CD4-positive, alpha-beta T cell treated with Interleukin-21 for 1 hour (primary cell): ENCODE measurements around the gene KCNF1.
A peak's percentile ranks its signal among the peaks of the same experiment; 100 is the strongest.

Experiments used
- DNase-seq: peaks from one replicate; pipeline ENCODE4 v3.0.0-alpha.2; 2020

The KCNF1 gene

DNA sequence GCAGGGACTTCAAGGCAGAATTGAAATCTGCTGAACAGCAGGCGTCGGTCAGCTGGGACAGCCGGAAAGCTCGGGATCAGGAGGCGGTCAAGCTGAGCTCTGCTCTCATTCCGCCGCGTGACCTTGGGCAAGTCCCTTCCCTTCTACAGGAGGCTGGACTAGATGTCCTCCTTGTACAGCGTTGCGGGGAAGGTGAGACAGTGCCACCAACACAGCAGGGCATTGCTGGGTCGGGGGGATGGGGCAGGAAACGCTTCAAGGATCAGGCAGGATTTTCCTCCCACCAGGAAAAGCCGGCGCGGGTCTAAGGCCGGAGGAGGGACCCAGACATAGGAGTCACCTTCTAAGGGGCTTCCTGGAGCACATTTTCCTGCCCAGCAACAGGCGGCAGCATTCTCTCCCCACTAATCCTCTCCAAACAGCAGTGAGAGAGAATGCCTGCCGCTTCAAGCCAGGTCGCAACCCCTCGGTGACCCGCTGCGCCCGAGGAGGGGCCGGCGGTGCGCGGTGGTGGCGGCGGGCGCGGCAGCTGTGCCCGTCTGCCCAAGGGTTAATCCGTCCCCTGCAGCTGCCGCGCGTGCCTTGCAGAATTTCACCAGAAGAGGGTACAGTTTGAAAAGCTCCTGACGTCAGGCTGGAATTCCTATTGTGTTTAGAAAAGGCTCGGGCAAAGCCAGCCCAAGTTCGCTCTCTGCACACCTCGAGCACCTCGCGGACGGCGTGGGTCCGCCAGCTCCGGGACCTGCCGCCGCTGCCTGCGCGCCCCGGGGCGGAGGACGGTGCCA lies at the start of gene KCNF1:
Gene KCNF1, plus strand, starts transcription at position 644 of the 785 bp plus-strand sequence. CDS start 493 bp downstream, outside the sequence.
- DNase-seq: no peak

DNA sequence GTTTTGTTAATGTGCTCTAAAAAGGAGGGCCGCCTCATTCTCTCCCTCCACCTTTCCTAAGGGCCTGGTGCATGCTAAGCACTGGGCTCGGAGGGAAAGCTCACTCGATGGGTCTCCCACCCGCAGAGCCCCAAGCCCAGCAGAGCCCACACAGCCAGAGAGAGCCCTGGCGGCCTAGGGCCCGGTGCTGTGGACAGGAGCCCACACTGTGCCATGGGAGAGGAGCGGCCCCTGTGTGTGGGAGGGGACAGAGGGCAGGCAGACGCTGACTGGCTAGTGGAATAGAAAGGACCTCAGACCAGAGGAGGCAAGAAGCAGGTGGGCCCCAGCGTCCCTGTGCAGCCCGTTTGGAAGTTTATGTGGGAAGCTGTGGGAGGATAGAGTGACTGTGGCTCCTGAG lies 49.4 kb upstream of the KCNF1 start:
- no peak for DNase-seq

GRCh38 chr2:10863047-10863446 lies 48.7 kb upstream of the KCNF1 start:
- no peak for DNase-seq

GRCh38 chr2:10863837-10864236 lies 47.9 kb upstream of the KCNF1 start:
- DNase-seq: peak; percentile 14

DNA sequence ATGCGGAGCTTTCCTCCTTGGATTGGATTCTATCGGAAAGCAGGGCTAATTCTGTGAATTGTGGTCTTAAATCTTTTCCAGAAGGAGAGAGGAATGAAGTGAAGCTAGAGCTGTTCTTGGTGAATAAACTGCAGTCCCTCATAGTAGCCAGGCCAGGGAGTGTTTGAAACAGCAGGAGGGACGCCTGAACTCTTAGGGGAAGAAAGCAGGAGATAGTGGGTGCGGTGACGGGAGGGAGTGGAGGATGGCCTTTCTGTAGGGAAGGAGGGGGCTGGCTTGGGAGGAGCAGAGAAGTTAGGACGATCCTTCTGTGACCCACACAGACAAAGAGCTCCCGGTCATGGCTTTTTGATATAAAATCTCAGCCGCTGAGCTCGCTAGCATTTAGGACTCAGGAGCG lies 47.5 kb upstream of the KCNF1 start:
- DNase-seq: no peak

DNA sequence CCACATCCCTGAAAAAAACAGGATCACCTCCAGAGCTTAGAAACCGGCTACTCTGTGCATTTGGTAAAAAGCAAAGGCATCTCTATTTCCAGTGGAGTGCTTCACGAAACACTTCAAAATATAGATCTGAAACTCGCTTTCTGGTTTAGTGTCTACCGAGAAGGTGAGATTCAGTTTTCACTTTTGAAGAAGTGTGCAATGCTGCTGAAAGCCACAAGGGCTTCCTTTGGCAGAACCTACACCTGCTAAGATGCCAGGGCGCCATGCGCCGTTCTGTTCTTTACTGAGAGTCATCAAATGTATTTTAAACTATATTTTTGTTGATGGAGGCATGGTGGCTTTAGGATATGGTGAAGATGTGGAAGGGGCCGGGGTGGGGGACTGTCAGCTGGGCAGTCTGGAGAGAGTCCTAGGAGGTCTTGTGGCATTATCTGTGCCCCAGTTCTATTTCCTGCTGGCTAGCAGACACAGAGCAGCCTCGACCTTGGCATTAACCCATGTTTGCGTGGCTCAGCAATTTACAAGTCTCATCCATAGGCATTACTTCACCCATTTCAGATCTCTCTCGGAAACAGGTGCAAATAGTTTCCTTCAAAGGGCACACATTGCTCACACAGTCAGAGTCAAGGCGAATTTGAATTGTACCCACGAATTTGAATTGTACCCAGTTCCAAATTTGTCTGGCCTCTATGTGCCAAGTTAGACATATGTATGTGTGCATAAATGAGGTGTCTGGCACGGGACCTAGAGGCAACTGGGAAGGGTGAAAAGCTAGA lies 46.7 kb upstream of the KCNF1 start:
- peak; percentile 15 for DNase-seq

DNA sequence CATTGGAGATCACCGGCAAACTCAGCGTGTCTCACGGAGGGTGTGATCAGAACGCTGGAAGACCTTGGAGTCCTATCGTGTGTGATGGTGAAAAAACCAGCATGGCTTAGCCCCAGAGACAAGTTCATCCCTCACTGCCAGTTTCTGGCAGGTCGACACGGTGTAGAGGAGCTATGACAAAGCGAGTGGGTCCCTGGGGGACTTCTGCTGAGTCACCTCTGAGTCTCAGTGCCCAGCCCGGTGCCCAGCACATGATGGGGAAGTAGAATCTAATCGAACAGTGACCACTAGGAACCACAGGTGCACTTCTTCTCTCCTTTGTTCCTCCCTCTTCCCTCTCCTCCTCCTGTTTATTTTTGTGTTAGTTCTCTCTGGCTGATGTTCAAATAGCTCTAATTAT lies 45.9 kb upstream of the KCNF1 start:
- DNase-seq: no peak

DNA sequence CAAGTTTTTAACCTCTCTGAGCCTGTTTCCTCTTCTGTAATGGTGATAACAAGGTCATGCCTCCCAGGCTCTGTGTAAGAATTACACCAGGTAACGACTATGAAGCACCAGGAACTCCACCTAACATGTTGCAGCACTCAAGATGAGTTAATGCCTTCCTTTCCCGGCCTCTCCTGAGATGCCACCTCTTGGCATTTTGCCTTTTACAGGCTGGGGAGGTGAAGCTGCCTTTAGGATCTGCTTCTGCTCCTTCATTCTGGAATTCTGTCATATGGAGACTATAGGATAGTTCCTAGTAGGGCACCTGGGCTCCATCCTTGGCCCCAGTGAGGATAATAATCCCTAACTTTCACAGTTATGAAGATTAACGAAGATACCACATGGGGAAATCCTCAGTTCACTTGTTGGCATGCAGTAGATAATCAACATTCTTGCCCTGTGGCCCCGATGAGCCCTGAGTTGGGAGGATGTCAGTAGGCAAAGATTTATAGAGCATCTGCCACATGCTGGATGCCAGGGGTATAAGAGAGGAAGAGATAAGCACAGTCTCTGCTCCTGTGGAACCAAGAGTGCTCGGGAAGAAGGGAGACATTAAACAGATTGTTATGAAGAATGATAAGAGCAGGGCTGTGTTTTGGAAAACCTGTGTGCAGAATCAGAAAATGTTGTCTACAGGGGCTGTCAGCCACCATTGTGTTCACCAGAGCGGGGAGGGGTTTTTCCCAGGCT lies 43.9 kb upstream of the KCNF1 start:
- DNase-seq: no peak

- no peak for DNase-seq
Observed at GRCh38 chr2:10868465-10869314, 43.0 kb upstream of the KCNF1 start.

DNA sequence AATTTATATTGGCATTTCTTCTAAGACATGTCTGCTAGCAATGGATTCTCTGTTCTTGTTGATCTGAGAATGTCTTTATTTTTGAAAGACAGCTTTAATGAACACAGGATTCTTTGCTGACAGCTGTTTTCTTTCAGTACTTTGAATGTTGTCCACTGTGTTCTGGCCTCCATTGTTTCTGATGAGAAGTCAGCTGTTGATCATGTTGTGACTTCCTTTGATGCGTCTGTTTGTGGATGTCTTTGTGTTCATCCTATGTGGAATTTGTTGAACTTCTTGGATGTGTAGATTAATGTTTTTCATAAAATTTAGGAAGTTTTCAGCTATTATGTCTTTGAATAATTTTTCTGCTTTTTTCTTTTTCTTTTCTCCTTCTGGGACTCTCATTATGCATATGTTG lies 39.8 kb upstream of the KCNF1 start:
- no peak for DNase-seq

GRCh38 chr2:10873171-10873570 lies 38.6 kb upstream of the KCNF1 start:
- DNase-seq: no peak

DNA sequence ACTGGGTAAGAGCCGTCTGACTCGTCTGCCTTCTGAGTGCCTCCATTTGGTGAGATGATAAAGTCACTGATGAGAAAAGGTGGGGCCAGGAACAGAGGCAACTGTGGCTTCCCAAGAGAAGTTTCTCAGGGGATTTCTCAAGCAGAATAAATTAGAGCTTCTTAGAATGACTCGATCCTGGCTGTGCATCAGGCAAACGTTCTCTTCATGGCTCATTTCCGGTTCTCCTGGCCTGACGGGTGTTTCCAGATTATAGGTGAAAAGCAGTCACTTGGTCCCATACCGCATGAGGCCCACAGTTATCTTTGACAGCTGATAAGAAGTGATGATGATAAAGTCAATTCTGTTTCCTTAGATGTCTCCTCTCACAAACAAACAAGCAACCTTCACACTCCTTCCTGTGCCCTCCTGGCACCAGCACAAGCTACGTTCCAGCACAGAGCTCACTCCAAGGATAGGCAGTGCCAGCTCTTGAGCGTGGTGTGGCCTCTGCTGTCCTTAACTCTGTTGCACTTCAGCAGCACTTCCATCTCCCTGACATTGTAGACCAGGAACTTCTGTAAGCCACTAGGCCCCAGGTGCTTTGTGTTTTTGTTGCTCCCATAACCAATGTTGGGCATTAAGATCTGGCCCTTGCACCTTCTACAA lies 37.8 kb upstream of the KCNF1 start:
- no peak for DNase-seq

DNA sequence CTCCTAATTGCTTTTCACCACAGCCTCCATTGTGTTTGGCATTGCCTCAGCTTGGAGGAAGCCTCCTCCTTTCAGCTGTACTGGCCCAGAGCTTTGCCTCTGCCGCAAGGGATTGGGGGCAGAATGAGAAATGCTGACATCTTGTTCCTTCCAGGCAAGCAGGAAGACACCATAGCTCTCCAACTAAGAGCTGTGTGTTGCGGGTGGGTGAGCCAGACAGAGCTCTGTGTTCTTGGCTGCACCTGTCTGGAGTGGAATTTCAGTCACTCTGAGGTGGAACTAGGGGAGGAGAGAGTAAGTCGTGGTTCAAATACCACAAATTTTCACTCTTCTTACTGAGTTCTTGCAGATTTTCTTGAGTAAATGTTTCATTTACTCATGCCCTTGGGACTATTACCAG lies 36.6 kb upstream of the KCNF1 start:
- DNase-seq: no peak

DNA sequence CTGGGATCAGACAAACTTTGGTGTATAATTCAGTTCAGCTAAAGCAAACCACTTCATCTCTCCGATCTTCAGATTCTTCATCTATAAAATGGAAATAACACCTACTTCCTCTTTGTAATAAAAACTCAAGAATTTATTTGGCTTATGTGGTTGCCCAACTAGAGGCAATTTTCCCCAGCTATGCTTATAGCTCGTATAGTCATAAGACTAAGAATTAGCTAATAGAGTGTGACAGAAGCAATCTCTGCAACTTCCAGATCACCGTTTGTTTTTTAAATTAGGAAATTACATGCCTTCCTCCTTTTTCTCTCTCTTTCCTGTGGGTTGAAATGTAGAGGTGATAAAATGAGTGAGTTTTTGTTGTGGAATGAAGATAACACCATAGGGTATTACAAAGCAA lies 35.3 kb upstream of the KCNF1 start:
- DNase-seq: no peak

GRCh38 chr2:10876963-10877362 lies 34.8 kb upstream of the KCNF1 start:
- DNase-seq: no peak

DNA sequence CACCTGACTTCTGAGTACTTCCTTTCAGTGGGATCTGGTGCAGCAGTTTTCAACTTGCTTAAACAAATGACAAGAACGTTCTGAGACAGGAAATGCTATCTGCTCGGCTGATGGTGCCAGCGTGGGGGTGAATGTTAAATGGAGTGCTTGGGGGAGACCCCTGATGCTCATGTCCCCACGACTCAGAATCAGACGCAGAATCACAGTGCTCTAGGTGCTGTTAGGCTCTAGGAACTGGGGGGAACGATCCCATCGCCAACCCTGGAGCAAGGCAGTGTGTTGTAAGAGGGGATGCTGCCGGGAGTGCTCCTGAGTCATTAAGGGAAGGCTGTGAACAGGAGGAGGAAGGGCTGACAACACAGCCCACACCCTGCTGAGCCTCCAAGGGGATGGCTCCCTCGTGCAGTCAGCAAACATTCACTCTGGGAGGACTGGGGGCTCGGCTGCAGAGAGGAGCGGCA lies 34.1 kb upstream of the KCNF1 start:
- no peak for DNase-seq

GRCh38 chr2:10878268-10878915 lies 33.3 kb upstream of the KCNF1 start:
- DNase-seq: no peak

DNA sequence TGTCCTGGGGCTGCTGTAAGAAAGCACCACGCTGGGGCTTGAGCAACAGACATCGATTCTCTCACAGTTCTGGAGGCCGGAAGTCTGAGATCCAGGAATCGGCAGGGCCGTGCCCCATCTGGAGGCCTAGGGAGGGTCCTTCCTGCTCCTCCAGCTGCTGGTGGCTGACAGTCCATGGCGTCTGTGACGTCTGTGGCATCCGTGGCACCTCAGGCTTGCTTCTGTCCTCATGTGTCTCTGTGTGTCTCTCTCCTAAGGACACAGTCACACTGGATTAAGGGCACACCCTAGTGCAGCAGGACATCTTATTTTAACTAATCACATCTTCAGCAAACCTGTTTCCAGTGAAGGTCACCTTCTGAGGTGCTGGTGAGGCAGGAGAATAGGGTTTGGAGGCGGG lies 32.6 kb upstream of the KCNF1 start:
- DNase-seq: no peak

DNA sequence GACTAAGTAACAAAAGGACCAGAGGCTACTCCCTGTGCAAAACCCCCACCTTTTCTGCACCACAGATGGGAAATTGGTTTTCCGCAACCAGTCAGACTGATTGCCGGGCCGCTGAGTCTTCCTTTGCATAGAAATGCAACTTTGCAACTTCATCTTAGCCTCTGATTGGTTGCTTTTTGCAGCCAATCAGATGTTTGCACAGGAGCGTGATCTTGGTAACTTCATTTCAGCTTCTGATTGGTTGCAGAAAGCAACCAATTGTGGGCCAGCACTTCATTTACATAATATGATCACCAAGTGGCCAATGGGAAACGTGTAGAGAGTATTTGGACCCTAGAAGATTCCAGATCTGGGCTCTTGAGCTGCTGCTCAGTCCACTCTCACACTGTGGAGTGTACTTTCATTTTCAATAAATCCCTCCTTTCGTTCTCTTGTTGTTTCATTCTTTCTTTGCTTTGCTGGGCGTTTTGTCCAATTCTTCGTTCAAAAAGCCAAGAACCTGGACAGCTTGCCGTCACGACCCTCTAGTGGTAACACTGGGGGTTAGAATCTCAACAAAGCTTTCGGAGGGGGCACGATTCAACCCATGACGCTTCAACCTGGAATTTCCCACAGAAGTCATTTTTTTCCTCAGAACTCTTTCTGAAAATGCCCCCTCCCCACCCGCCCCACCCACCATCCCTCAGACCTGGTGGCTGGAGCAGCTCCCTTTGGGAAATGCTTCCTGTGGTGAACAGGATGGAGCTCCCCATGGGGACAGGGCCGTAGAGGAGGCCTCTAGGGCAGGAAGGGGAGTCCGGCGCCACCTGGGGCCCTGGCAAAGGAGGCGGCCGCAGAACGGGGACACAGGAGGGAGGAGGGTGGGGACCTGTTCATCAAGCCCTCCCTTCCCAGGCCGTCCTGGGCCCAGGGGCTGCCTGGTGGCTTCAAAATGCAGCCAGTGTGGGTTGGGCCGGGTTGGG lies 31.8 kb upstream of the KCNF1 start:
- DNase-seq: no peak

DNA sequence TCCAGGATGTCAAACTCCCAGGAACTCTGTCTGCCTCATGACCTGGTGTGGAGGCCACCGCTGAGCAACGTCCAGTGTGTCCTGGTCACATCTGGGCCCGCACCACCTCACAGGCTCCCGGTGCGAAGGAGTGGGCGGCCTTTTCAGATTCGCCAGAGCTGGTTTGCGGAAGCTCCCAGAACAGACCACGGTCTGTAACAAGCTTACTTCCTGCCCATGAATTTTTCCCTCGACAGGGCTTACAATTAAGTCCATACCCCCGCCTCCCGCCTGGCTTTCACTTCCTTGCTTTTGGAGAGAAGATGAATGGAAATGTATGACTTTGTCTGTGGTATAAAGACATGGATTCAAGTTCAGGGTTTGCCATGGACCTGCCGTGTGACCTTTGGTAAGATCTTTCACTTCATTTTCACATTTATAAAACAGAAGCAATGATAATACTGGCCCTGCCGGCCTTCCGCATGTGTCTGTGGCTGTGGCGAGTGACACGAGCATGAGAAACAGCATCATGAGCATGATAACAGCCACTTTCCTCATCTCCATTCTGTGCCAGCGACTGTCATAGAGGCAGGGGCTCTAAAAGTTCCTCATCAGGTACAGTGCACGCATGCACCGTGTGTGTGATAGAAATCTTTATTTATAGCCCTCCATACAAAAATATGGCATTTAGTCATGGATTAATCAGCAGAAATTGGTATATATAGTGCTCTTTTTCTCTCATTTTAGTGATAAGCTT lies 31.0 kb upstream of the KCNF1 start:
- DNase-seq: no peak
